CD4-positive, alpha-beta T cell (primary cell): ENCODE data around the gene ICA1. TPM values are rescaled to one million over a fixed set of nuclear protein-coding genes. Genes with fewer than 3 reads are reported as not detected.

Experiments
- ATAC-seq: fragments of 200-7000 bp; cut with Tn5 transposase; one replicate; pipeline ENCODE4 v1.10.0; 2022; ENCODE audit warnings: mild to moderate bottlenecking; ENCODE audit not compliant: poor library complexity
- CTCF ChIA-PET: fragments of 350-600 bp; sonication (Branson Sonifier 250); formaldehyde crosslinking; loops from one replicate; lab custom pipeline; 2021; ENCODE audit warnings: antibody characterized with exemption, inconsistent platforms; lab: Charles Lee
- POLR2A ChIA-PET: fragments of 350-600 bp; sonication (Branson Sonifier 250); formaldehyde crosslinking; loops from one replicate; lab custom pipeline; 2021; ENCODE audit warnings: antibody characterized with exemption, inconsistent platforms; lab: Charles Lee
- DNase-seq, 14 experiments: peaks; one replicate each; pipeline ENCODE4 v3.0.0-alpha.2; 2013 to 2020; ENCODE audit warnings: mixed read lengths in 2 of 14
- H3K27ac ChIP-seq, 2 donors: one replicate each; pipeline versions ENCODE4 v1.5.1 to v1.7.0; 2013; ENCODE audit warnings: low read length in 2 of 2, low read depth in 1 of 2, mild to moderate bottlenecking in 1 of 2
- H3K27me3 ChIP-seq, 2 experiments: 1 replicate in 1 of 2; 2 replicates in 1 of 2; pipeline versions ENCODE4 v1.6.1 to v1.7.0; 2013; ENCODE audit warnings: low read length in 2 of 2, control low read depth in 1 of 2, mild to moderate bottlenecking in 1 of 2, moderate library complexity in 1 of 2; ENCODE audit not compliant: insufficient read depth in 2 of 2, control insufficient read depth in 1 of 2
- H3K36me3 ChIP-seq: one replicate; pipeline ENCODE4 v1.6.1; 2013; ENCODE audit warnings: low read length, control low read depth; ENCODE audit not compliant: insufficient read depth
- H3K4me1 ChIP-seq: one replicate; pipeline ENCODE4 v1.6.1; 2013; ENCODE audit warnings: low read length, control low read depth; ENCODE audit not compliant: insufficient read depth
- H3K4me3 ChIP-seq: one replicate; pipeline ENCODE4 v1.5.1; 2013; ENCODE audit warnings: mild to moderate bottlenecking, low read length, moderate library complexity
- H3K9me3 ChIP-seq, 2 experiments: 1 replicate in 1 of 2; 2 replicates in 1 of 2; pipeline versions ENCODE4 v1.6.1 to v1.7.0; 2013; ENCODE audit warnings: low read length in 2 of 2, mild to moderate bottlenecking in 2 of 2, control low read depth in 1 of 2, moderate library complexity in 1 of 2; ENCODE audit not compliant: control insufficient read depth in 1 of 2, insufficient read depth in 1 of 2
- H3K27ac Mint-ChIP-seq: one replicate; pipeline ENCODE4 v1.8.0; 2020; ENCODE audit warnings: mixed read lengths
- H3K27me3 Mint-ChIP-seq: one replicate; pipeline ENCODE4 v1.8.0; 2021; ENCODE audit warnings: mixed read lengths
- H3K36me3 Mint-ChIP-seq: one replicate; pipeline ENCODE4 v1.8.0; 2021; ENCODE audit warnings: low read depth, mixed read lengths
- H3K4me1 Mint-ChIP-seq: one replicate; pipeline ENCODE4 v1.8.0; 2021; ENCODE audit warnings: low read depth, mixed read lengths
- H3K4me3 Mint-ChIP-seq: one replicate; pipeline ENCODE4 v1.8.0; 2020; ENCODE audit warnings: mild to moderate bottlenecking, mixed read lengths
- H3K9me3 Mint-ChIP-seq: one replicate; pipeline ENCODE4 v1.8.0; 2020; ENCODE audit warnings: mixed read lengths
- intact Hi-C, 2 experiments: fragments of 100-400 bp; cut with DNase I in 1 of 2; cut with micrococcal nuclease in 1 of 2; formaldehyde crosslinking; loops; one replicate each; pipeline versions ENCODE4 v1.15.1 to v1.9.0; 2023 to 2025; cut with DNase I, micrococcal nuclease
- total RNA-seq, 174 experiments: library from RNA in 2 of 174; stranded (reverse) in 2 of 174; gene quantifications; one replicate each; pipeline ENCODE4 v1.2.3 and lab custom pipeline; 2021 to 2026
- TF ChIP-seq, protein P1 (sequence below): fragments of 200-600 bp; IDR thresholded peaks from one replicate; pipeline ENCODE4 v1.8.0; 2022; ENCODE audit warnings: antibody characterized with exemption, mild to moderate bottlenecking

The ICA1 gene
- total RNA-seq, 2 experiments from 2014 or later: 0.95 to 1.7 TPM

DNA sequence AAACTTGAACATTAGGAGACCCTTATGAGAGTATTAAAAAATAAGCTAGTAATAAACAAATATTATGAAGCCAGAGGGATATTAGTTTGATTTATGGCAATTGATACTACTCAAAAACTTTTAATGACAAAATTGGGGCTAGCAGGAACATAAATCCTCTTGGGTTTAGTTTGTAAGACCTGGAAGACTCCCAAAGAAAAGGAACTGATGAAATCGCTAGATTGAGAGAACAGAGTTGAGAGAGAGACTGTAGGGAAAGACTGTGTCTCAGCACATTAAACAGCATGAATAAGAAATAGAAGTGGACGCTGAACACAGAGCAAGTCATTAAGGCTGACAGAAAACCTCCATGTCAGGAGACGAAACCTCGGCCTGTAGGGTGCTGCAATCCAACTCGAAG is 56.4 kb downstream of the ICA1 start:
- H3K4me3 Mint-ChIP-seq: no peak overlapping the region
- intact Hi-C loops: no loop called here
- POLR2A ChIA-PET: no interaction called here
- Histone ChIP-seq H3K27ac (no peak overlapping the region), H3K36me3 (no peaks in the 10 kb centered on the region), H3K4me1 (no peaks in the 10 kb centered on the region), H3K4me3 (no peak overlapping the region), H3K27me3 (no peaks in the 10 kb centered on the region), H3K9me3 (no peaks in the 10 kb centered on the region)
- no peak overlapping the region for H3K27ac Mint-ChIP-seq
- DNase-seq (no peak), ATAC-seq (no peak)
- no peaks in the 10 kb centered on the region for H3K4me1 Mint-ChIP-seq
- CTCF ChIA-PET: no interaction called here
- H3K9me3 Mint-ChIP-seq: no peaks in the 10 kb centered on the region
- H3K36me3 Mint-ChIP-seq: no peaks in the 10 kb centered on the region
- H3K27me3 Mint-ChIP-seq: no peaks in the 10 kb centered on the region
- TF ChIP-seq, protein P1, sequence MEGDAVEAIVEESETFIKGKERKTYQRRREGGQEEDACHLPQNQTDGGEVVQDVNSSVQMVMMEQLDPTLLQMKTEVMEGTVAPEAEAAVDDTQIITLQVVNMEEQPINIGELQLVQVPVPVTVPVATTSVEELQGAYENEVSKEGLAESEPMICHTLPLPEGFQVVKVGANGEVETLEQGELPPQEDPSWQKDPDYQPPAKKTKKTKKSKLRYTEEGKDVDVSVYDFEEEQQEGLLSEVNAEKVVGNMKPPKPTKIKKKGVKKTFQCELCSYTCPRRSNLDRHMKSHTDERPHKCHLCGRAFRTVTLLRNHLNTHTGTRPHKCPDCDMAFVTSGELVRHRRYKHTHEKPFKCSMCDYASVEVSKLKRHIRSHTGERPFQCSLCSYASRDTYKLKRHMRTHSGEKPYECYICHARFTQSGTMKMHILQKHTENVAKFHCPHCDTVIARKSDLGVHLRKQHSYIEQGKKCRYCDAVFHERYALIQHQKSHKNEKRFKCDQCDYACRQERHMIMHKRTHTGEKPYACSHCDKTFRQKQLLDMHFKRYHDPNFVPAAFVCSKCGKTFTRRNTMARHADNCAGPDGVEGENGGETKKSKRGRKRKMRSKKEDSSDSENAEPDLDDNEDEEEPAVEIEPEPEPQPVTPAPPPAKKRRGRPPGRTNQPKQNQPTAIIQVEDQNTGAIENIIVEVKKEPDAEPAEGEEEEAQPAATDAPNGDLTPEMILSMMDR: no peak

DNA sequence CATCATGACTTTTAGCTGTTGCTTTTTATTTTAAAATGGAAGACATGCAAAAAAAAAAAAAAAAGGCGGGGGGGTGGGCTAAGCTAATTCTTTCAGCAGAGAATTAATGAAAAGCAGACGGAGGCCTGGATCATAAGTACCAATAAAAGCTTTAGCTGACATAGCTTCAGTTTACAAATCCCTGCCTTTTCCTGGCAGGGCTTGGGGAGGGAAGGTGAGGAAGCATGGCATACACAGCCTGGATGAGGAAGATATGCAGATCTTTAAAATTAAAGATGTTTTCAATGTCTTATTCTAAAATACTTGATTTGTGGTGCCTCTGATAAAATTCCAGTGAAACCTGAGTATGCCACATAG is 57.0 kb downstream of the ICA1 start:
- no peak for ATAC-seq

DNA sequence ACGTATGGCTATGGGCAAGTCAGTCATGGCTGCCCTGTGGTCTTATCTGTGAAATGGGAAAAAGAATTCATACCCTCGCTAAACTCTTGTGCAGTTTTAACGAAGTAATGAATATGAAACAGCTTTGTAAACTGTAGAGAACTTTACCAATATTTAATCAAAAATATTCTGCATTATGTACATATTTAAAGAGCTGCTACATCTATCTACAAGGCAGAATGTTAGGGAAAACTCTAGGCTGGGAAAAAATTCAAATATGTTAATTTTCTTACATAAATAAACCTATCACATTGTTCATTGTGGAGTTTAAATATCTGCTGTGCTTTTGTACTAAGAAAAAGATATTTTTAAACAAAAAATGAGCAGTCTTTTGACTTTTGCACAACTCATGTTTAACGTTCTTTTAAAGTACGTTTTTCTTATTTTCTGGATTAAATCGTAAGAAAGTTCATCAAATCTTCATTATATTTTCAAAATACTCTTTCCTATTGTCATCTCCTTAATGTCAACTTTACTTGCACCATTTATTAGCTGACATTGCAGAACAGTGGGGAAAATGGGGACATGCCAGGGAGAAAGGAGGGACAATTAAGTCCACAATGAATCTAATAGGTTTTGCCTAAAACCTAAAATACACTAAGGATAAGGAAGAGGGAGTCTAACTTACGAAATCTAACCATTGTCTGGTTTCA is 57.5 kb downstream of the ICA1 start:
- POLR2A ChIA-PET: no interaction called here
- H3K4me1 ChIP-seq: no peaks in the 10 kb centered on the region
- no peaks in the 10 kb centered on the region for H3K27me3 ChIP-seq
- Mint-ChIP-seq H3K4me1 (no peaks in the 10 kb centered on the region), H3K36me3 (no peaks in the 10 kb centered on the region), H3K27me3 (no peaks in the 10 kb centered on the region), H3K27ac (no peak overlapping the region), H3K4me3 (no peak overlapping the region), H3K9me3 (no peaks in the 10 kb centered on the region)
- TF ChIP-seq, protein P1: no peak
- CTCF ChIA-PET: no interaction called here
- no peaks in the 10 kb centered on the region for H3K9me3 ChIP-seq
- DNase-seq (no peak), ATAC-seq (no peak)
- no peak overlapping the region for H3K4me3 ChIP-seq
- H3K36me3 ChIP-seq: no peaks in the 10 kb centered on the region
- intact Hi-C loops: no loop called here
- H3K27ac ChIP-seq: no peak overlapping the region

More for the DNA sequence above, 57.0 kb downstream of the ICA1 start:
- Mint-ChIP-seq H3K27me3 (no peaks in the 10 kb centered on the region), H3K4me3 (no peak overlapping the region), H3K9me3 (no peaks in the 10 kb centered on the region), H3K27ac (no peak overlapping the region), H3K36me3 (no peaks in the 10 kb centered on the region), H3K4me1 (no peaks in the 10 kb centered on the region)
- no peak overlapping the region for H3K4me3 ChIP-seq
- H3K4me1 ChIP-seq: no peaks in the 10 kb centered on the region
- TF ChIP-seq, protein P1: no peak
- no peak overlapping the region for H3K27ac ChIP-seq
- no peaks in the 10 kb centered on the region for H3K9me3 ChIP-seq
- no peaks in the 10 kb centered on the region for H3K27me3 ChIP-seq
- CTCF ChIA-PET: no interaction called here
- no peaks in the 10 kb centered on the region for H3K36me3 ChIP-seq
- intact Hi-C loops: no loop called here
- DNase-seq: no peak
- POLR2A ChIA-PET: no interaction called here
